Activated CD8-positive, alpha-beta T cell treated with anti-CD3 and anti-CD28 coated beads, Interleukin-2, amount 10 ng/mL, durations not matched to agents 7 days and 5 days (primary cell): ENCODE measurements around the gene HPX. TPM values are rescaled to one million over a fixed set of nuclear protein-coding genes. Genes with fewer than 3 reads are reported as not detected.

Experiments
- ATAC-seq: fragments of 150-1000 bp; cut with Tn5 transposase; one replicate; pipeline ENCODE4 v1.10.0; 2021; ENCODE audit warnings: moderate library complexity
- CTCF ChIA-PET: fragments of 350-600 bp; sonication (Branson Sonifier 250); formaldehyde crosslinking; loops from one replicate; lab custom pipeline; 2021; ENCODE audit warnings: antibody characterized with exemption; lab: Charles Lee
- POLR2A ChIA-PET: fragments of 350-600 bp; sonication (Branson Sonifier 250); formaldehyde crosslinking; loops from one replicate; lab custom pipeline; 2021; ENCODE audit warnings: antibody characterized with exemption; lab: Charles Lee
- DNase-seq: peaks from one replicate; pipeline ENCODE4 v3.0.0-alpha.2; 2020
- H3K27ac Mint-ChIP-seq: one replicate; pipeline ENCODE4 v1.8.0; 2021; ENCODE audit warnings: mild to moderate bottlenecking, mixed read lengths
- H3K27me3 Mint-ChIP-seq: one replicate; pipeline ENCODE4 v1.8.0; 2021; ENCODE audit warnings: low read depth, mixed read lengths
- H3K36me3 Mint-ChIP-seq: one replicate; pipeline ENCODE4 v1.8.0; 2021; ENCODE audit warnings: low read depth, mixed read lengths
- H3K4me1 Mint-ChIP-seq: one replicate; pipeline ENCODE4 v1.8.0; 2021; ENCODE audit warnings: low read depth, mixed read lengths
- H3K4me3 Mint-ChIP-seq: one replicate; pipeline ENCODE4 v1.8.0; 2021; ENCODE audit warnings: mild to moderate bottlenecking, mixed read lengths
- H3K9me3 Mint-ChIP-seq: one replicate; pipeline ENCODE4 v1.8.0; 2022; ENCODE audit warnings: mixed read lengths; ENCODE audit not compliant: insufficient read depth
- total RNA-seq, 2 experiments: library from RNA; stranded (reverse); gene quantifications; one replicate each; pipeline ENCODE4 v1.2.3, GENCODE V29; 2021

The HPX gene
- total RNA-seq, 2 experiments from 2014 or later = not detected

DNA sequence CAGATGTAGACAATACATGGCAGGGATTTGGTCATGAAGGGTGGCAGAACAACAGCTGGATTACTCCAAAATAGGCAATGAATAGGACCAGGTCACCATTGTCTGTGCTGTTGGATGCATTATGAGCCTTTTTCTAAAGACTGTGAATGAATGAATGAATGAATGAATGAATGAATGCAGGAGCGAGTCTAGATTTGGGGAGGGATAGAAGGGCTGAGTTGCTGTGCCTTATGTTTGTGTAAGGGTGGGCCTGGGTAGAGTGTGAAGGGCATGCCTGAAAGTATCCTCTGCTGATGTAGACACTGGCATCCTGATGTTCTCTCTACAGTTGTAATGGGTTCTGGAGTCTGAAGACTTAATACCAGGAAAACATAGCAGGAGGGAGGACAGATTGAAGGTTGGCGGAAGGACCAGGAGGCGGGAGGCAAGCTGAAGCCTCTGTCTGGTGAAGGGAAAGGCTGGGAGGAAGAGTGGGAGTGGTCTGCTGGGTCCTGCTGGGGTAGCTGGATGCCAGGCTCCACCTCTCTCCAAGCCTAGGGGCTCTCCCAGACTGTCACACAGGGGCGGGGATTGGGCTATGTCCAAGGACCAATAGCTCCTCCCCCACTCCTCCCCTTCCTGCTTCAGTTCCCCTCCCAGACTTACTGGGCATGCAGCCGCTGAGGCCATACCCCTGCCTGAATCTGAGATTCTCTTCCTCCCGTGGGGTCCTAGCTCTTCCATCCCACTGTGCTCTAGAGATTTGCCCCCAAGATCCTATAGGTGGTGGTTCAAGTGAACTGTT lies 28.1 kb upstream of the HPX start:
- POLR2A ChIA-PET = interaction anchor here (0.6 to 0.7 kb wide), 2 partner anchors 14 to 1074 kb away, joined by 3 read pairs; no protein-coding TSS in a partner anchor
- CTCF ChIA-PET = interaction anchor here (0.9 to 2.3 kb wide), 3 partner anchors 26 to 236 kb away, joined by 3 to 10 read pairs (median 5); no protein-coding TSS in a partner anchor
- ATAC-seq (no peak), DNase-seq (no peak)
- Mint-ChIP-seq H3K4me1 (peaks cover 19% of the 10 kb centered on the region), H3K36me3 (no peaks in the 10 kb centered on the region), H3K27ac (no peak overlapping the region), H3K27me3 (peaks cover 17% of the 10 kb centered on the region), H3K9me3 (no peaks in the 10 kb centered on the region), H3K4me3 (no peak overlapping the region)

DNA sequence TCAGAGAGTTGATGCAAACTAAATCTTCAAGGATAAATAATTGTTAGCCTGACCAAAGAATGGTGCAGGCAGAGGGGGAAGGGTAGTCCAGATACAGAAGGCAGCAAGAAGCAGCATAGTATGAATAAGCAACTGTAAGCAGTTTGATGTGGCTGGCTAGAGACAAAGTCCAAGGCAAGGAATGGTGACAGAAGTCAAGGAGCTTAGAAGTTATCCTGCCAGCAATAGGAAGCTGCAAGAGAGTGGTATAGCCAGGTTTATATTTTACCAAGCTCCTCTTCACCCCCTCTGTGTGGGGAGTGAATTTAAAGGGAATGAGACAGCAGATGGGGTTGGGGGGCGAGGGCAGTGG lies 18.3 kb upstream of the HPX start:
- CTCF ChIA-PET = interaction anchor here (1.2 to 2.5 kb wide), 2 partner anchors 15 to 80 kb away, joined by 3 to 12 read pairs; no protein-coding TSS in a partner anchor
- H3K36me3 Mint-ChIP-seq = no peaks in the 10 kb centered on the region
- H3K4me1 Mint-ChIP-seq = no peaks in the 10 kb centered on the region
- H3K27me3 Mint-ChIP-seq = no peaks in the 10 kb centered on the region
- no peak overlapping the region for H3K4me3 Mint-ChIP-seq
- H3K27ac Mint-ChIP-seq = no peak overlapping the region
- ATAC-seq = no peak
- H3K9me3 Mint-ChIP-seq = no peaks in the 10 kb centered on the region
- DNase-seq = no peak
- POLR2A ChIA-PET = no interaction called here

DNA sequence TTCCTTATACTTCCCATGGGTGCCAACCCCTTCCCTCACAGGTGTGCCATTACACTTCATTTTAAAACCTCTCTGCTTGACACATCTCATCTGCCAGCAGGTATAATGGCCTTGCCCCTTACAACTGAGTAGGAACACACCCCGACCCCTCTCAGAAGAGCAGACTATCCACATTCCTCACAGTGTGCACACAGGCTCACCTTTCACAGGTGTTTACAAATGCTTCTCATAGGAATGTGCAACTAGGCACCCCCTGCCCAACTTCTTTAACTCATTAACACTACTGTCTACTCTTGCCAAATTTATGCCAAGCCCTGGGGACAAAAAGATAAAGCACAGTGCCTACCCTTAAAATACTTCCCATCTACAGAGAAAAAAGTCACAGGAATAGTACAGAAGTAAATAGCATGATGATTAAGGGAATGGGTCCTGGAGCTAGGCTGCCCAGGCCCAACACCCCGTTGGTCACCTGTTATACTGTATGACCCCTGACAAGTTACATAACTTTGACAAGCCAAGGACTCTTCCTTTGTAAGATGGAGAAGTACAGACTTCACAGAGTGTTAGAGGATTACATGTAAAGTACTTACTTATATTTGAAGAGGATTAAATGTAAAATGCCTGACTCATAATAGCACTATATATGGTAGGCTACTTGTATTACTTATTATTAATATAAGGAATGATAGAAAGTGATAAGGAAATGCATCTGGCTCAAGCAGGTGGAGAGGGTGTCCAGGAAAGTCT lies 17.7 kb upstream of the HPX start:
- POLR2A ChIA-PET = no interaction called here

DNA sequence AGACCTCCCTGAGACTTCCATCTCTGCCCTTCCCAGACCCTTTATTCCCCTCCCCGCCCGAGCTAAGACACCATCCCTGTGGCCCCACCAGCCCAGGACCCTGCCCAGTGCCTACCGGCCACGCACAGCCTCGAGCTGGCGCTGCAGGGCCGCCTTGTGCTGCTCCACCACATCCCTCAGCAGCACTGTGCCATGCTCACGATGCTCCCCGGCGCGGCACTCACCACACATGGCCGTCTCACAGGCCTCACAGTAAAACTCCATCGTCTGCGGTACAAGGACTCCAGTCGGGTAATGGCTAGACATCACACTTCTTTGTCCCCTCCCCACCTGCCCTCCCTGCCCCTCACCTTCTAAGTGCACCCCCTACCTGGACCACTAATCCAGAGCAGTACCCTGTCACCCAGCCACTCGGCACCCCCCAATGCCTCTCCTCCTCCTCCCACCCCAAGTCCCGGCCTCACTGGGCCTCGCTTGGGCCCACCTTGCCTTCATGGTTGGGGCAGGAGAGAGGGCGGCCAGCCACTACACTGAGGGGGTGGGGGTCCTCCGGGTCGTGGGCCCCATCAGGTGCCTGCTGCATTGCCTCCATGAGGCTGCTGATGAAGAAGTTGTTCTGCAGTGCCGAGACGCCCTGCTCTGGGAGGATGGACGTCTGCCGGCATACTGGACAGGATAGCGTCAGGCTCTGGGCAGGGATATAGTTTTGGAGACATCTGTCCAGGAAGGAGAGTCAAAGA lies 17.0 kb upstream of the HPX start:
- DNase-seq (no peak), ATAC-seq (no peak)
- ChIA-PET CTCF (no interaction called here), POLR2A (no interaction called here)
- no peak overlapping the region for H3K27ac Mint-ChIP-seq
- no peaks in the 10 kb centered on the region for H3K9me3 Mint-ChIP-seq
- H3K36me3 Mint-ChIP-seq = no peaks in the 10 kb centered on the region
- H3K27me3 Mint-ChIP-seq = no peaks in the 10 kb centered on the region
- no peak overlapping the region for H3K4me3 Mint-ChIP-seq
- no peaks in the 10 kb centered on the region for H3K4me1 Mint-ChIP-seq

More for the DNA sequence above, 17.7 kb upstream of the HPX start:
- no peaks in the 10 kb centered on the region for H3K4me1 Mint-ChIP-seq
- DNase-seq = no peak
- no peaks in the 10 kb centered on the region for H3K9me3 Mint-ChIP-seq
- H3K4me3 Mint-ChIP-seq = no peak overlapping the region
- CTCF ChIA-PET = interaction anchor here (1.2 to 2.5 kb wide), 2 partner anchors 15 to 79 kb away, joined by 3 to 12 read pairs; no protein-coding TSS in a partner anchor
- H3K36me3 Mint-ChIP-seq = no peaks in the 10 kb centered on the region
- ATAC-seq = no peak
- no peaks in the 10 kb centered on the region for H3K27me3 Mint-ChIP-seq
- no peak overlapping the region for H3K27ac Mint-ChIP-seq

DNA sequence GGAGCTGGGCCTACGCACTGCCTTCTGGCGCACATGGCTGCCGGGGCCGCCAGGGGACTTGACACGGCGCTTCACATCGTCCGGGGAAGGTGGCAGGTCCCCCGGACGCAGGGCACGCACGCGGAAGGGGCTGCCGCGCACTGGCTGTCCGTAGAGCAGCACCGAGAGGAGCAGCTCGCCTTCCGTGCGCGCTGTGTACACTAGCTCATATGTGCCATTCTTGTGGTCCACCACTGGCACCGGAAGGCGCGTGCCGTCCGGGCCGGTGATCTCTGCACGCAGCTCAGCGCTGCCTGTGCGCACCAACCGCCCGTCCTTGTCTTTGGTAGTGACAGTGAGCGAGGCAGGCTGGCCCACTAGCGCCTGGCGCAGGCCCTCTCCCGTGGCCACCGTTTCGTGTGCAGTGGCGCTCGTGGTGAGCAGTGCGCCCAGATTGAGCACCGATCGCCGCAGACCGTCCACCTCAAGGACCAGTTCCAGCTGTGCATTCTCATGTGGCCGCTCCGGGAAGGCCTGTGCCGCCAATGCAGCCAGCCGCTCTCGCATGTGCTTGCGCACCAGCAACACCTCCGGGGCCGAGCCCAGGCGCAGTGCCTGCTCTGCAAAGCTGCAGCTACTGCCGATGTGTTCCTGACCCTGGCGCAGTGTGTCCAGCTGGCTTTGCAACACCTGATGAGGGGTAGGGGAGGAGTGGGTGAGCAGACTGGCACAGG lies 15.7 kb upstream of the HPX start:
- CTCF ChIA-PET = interaction anchor here (1.0 to 4.9 kb wide), 2 partner anchors 13 to 77 kb away, joined by 3 to 37 read pairs; no protein-coding TSS in a partner anchor
- H3K27me3 Mint-ChIP-seq = no peaks in the 10 kb centered on the region
- H3K36me3 Mint-ChIP-seq = no peaks in the 10 kb centered on the region

DNA sequence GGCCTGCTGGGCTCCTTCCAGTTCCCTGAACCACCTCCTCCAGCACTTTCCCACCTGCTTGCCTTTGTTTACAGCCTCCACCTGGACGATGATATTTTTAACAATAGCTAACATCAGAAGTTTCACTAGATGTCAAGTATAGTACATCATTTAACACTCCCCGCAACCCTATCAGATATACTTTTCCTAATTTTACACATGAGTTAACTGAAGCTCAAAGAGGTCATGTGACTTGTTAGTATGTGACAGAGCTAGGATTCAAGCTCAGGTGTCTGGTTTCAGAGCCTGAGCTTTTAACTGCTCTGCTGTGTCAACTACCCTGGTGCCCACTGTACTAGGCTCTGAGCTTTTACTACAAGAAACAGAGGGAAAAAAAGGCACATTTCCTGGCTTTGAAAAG lies 14.3 kb upstream of the HPX start:
- ChIA-PET CTCF (interaction anchor here (1.2 to 4.9 kb wide), 4 partner anchors 11 to 76 kb away, joined by 3 to 37 read pairs (median 14); no protein-coding TSS in a partner anchor), POLR2A (no interaction called here)
- no peak for ATAC-seq

More for the DNA sequence above, 15.7 kb upstream of the HPX start:
- POLR2A ChIA-PET = interaction anchor here (0.8 kb wide), 1 partner anchor 25 kb away, joined by 4 read pairs; the partner anchor contains the start of genes ARFIP2 and TIMM10B
- H3K27ac Mint-ChIP-seq = no peak overlapping the region
- no peak overlapping the region for H3K4me3 Mint-ChIP-seq
- no peaks in the 10 kb centered on the region for H3K9me3 Mint-ChIP-seq
- ATAC-seq (no peak), DNase-seq (no peak)
- H3K4me1 Mint-ChIP-seq = no peaks in the 10 kb centered on the region

DNA sequence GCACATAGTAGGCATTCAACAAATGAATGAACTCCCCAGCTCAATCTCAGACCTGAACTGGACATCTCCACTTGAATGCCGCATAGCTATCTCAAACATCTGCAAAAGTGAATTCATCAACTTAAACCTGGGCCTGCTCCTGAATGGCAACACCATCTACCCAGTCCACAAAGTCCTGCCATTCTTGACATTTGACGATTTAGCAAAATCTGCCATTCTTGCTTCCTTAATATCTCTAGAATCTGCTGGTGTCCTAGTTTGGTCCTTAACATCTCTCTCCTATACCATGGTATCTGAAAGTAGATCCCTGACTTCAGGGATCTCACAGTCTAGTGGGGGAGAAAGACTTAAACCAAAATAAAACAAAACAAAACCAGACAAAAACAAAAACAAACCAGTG lies 12.4 kb upstream of the HPX start:
- POLR2A ChIA-PET = interaction anchor here (0.7 to 1.0 kb wide), 2 partner anchors 22 to 39 kb away, joined by 3 read pairs; no protein-coding TSS in a partner anchor
- Mint-ChIP-seq H3K4me3 (no peak overlapping the region), H3K36me3 (no peaks in the 10 kb centered on the region), H3K27me3 (no peaks in the 10 kb centered on the region), H3K27ac (no peak overlapping the region), H3K4me1 (no peaks in the 10 kb centered on the region), H3K9me3 (no peaks in the 10 kb centered on the region)
- DNase-seq (no peak), ATAC-seq (no peak)
- CTCF ChIA-PET = interaction anchor here (4.3 to 4.9 kb wide), 2 partner anchors 9 to 74 kb away, joined by 24 to 37 read pairs; no protein-coding TSS in a partner anchor

More for the DNA sequence above, 14.3 kb upstream of the HPX start:
- Mint-ChIP-seq H3K27ac (no peak overlapping the region), H3K27me3 (no peaks in the 10 kb centered on the region), H3K36me3 (no peaks in the 10 kb centered on the region), H3K4me3 (no peak overlapping the region), H3K4me1 (no peaks in the 10 kb centered on the region), H3K9me3 (no peaks in the 10 kb centered on the region)
- DNase-seq = no peak

DNA sequence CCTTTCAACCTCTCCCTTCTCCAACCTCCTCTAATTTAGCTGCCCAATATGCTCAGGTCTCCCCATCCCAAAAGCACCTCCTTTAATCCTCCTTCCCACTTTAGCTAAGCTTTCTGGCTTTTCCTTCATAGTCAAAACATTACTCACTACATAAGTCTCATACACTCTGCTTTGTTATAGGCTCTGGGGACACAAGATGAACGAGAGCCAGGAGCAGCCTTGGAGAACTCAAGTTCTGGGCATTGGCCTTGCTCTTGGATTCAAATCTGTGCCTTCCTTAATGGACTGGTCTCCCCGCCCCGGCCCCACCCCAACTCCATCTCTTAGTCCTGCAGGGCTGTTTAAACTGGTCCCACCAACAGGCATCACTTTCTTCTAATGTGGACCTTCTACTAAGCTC lies 11.4 kb upstream of the HPX start:
- no peaks in the 10 kb centered on the region for H3K27me3 Mint-ChIP-seq
- DNase-seq (no peak), ATAC-seq (no peak)
- no peak overlapping the region for H3K4me3 Mint-ChIP-seq
- POLR2A ChIA-PET = interaction anchor here (1.0 kb wide), 1 partner anchor 23 kb away, joined by 3 read pairs; no protein-coding TSS in a partner anchor
- CTCF ChIA-PET = interaction anchor here (1.0 to 4.9 kb wide), 3 partner anchors 8 to 89 kb away, joined by 3 to 37 read pairs (median 24); no protein-coding TSS in a partner anchor
- H3K4me1 Mint-ChIP-seq = no peaks in the 10 kb centered on the region
- no peak overlapping the region for H3K27ac Mint-ChIP-seq
- no peaks in the 10 kb centered on the region for H3K36me3 Mint-ChIP-seq
- no peaks in the 10 kb centered on the region for H3K9me3 Mint-ChIP-seq

DNA sequence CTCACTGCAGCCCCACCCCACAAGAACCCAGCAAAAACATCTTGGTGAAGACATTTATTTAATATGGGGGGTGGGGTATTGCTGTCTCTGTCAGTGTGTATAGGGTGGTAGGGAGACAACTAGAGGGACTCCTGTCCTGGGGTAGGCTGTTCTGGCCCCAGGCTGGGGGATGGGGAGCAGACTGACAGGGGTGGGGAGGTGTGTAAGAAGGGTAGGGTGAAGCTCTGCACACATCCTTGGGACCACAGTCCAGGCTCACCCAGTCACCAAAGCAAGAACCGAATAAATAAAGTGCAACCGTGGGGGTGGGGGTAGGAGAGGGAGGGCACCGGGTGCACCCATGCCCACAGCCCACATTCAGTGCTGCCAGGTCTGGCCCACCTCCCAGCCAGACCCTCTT lies 7.8 kb upstream of the HPX start:
- no peak for ATAC-seq
- Mint-ChIP-seq H3K27me3 (peaks cover 12% of the 10 kb centered on the region), H3K4me3 (no peak overlapping the region), H3K9me3 (no peaks in the 10 kb centered on the region), H3K36me3 (no peaks in the 10 kb centered on the region), H3K27ac (no peak overlapping the region), H3K4me1 (no peaks in the 10 kb centered on the region)
- DNase-seq = no peak
- CTCF ChIA-PET = interaction anchor here (0.6 to 14.8 kb wide), 3 partner anchors 9 to 290 kb away, joined by 3 to 657 read pairs (median 3); no protein-coding TSS in a partner anchor
- POLR2A ChIA-PET = no interaction called here

DNA sequence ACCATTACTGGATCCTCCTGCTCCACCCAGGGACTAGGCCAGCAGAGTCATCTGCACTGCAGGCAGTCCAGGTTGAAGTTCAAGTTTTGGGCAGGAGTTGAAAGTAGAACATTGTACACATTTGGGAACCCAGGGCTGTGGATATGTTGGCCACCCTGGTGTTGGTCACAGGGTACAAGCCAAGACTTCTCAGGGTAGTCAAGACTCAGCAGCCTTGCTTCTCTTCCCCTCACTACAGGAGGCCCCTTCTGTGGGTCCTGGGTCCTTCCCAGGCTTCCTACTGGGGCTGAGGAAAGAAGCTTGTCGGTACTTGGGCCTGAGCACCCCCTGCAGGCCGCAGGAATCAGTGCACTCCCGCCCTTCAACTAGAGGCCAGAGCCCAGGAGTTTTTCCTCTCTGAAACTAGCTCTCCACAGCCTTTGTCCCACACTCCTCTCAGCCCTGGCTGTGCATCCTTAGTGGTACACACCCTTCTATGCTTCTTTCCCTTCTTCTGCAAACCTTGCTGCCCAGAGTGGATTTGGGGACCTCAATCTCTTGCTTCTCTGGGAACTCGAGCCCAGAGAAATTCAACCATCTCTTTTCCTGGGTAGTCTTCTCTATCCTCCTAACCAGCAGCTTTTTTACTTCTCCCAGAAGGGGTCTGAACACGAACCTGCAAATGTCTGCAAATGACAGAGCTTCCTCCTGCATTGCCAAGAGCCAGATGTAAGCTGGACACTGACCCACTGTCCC lies 2.6 kb upstream of the HPX start:
- peaks cover 12% of the 10 kb centered on the region for H3K27me3 Mint-ChIP-seq
- H3K36me3 Mint-ChIP-seq = no peaks in the 10 kb centered on the region
- H3K27ac Mint-ChIP-seq = no peak overlapping the region
- H3K9me3 Mint-ChIP-seq = no peaks in the 10 kb centered on the region
- H3K4me1 Mint-ChIP-seq = no peaks in the 10 kb centered on the region
- DNase-seq (peak; percentile 69), ATAC-seq (peak; percentile 89)
- ChIA-PET POLR2A (interaction anchor here (0.8 to 2.2 kb wide), 2 partner anchors 62 to 65 kb away, joined by 4 to 12 read pairs; no protein-coding TSS in a partner anchor), CTCF (interaction anchor here (0.6 to 14.8 kb wide), 50 partner anchors 8 to 299 kb away, joined by 3 to 657 read pairs (median 6); partner anchors contain the start of genes APBB1, ARFIP2, SMPD1 and TIMM10B)
- no peak overlapping the region for H3K4me3 Mint-ChIP-seq
